ENCODE measurements around the gene SND1.

Gene SND1

GRCh38 chr7:127632276-127632910, 19.6 kb upstream of the SND1 start:
- H3K4me3 ChIP-seq (ENCODE audit: low read depth, low read length) = no peak overlapping the region
- peak; percentile 66 for DNase-seq (ENCODE audit: low read depth)
- no peak for TF ChIP-seq CTCF (IDR thresholded peaks at IDR 0.05; ENCODE audit: low read depth, low read length, missing control alignments)
- in situ Hi-C loops (cut with HindIII; ENCODE audit: low sequenced_read_pairs) = no loop called here

- DNase-seq (ENCODE audit: low read depth) = no peak
- in situ Hi-C loops (cut with HindIII; ENCODE audit: low sequenced_read_pairs) = no loop called here
- no peak overlapping the region for H3K4me3 ChIP-seq (ENCODE audit: low read depth, low read length)
- no peak for TF ChIP-seq CTCF (IDR thresholded peaks at IDR 0.05; ENCODE audit: low read depth, low read length, missing control alignments)
Observed at GRCh38 chr7:127635659-127636285, 16.2 kb upstream of the SND1 start.

GRCh38 chr7:127638197-127638596, 13.8 kb upstream of the SND1 start:
- in situ Hi-C loops (cut with HindIII; ENCODE audit: low sequenced_read_pairs) = no loop called here
- no peak for TF ChIP-seq CTCF (IDR thresholded peaks at IDR 0.05; ENCODE audit: low read depth, low read length, missing control alignments)
- H3K4me3 ChIP-seq (ENCODE audit: low read depth, low read length) = no peak overlapping the region
- no peak for DNase-seq (ENCODE audit: low read depth)

GRCh38 chr7:127644484-127644883, 7.5 kb upstream of the SND1 start:
- H3K4me3 ChIP-seq (ENCODE audit: low read depth, low read length) = no peak overlapping the region
- in situ Hi-C loops (cut with HindIII; ENCODE audit: low sequenced_read_pairs) = no loop called here
- no peak for DNase-seq (ENCODE audit: low read depth)
- TF ChIP-seq CTCF (IDR thresholded peaks at IDR 0.05; ENCODE audit: low read depth, low read length, missing control alignments) = no peak

- DNase-seq (ENCODE audit: low read depth) = no peak
- H3K4me3 ChIP-seq (ENCODE audit: low read depth, low read length) = no peak overlapping the region
- TF ChIP-seq CTCF (IDR thresholded peaks at IDR 0.05; ENCODE audit: low read depth, low read length, missing control alignments) = no peak
- in situ Hi-C loops (cut with HindIII; ENCODE audit: low sequenced_read_pairs) = no loop called here
Observed at GRCh38 chr7:127647636-127648035, 4.4 kb upstream of the SND1 start.

GRCh38 chr7:127648986-127649385, 3.0 kb upstream of the SND1 start:
- in situ Hi-C loops (cut with HindIII; ENCODE audit: low sequenced_read_pairs) = no loop called here
- TF ChIP-seq CTCF (IDR thresholded peaks at IDR 0.05; ENCODE audit: low read depth, low read length, missing control alignments) = no peak

More at GRCh38 chr7:127648986-127649385, 3.0 kb upstream of the SND1 start:
- no peak overlapping the region for H3K4me3 ChIP-seq (ENCODE audit: low read depth, low read length)
- no peak for DNase-seq (ENCODE audit: low read depth)

Measured in astrocyte of the cerebellum (primary cell).